CD4-positive, alpha-beta T cell (primary cell): ENCODE measurements around the gene ST3GAL3. TPM values are rescaled to one million over a fixed set of nuclear protein-coding genes. Genes with fewer than 3 reads are reported as not detected.
"Not testable (repeated sequence)": the region's sequence is repeated elsewhere in the genome, so short reads cannot be mapped to it uniquely, and the experiment has no call there.

Experiments used
- ATAC-seq: fragments of 200-7000 bp; cut with Tn5 transposase; one replicate; pipeline ENCODE4 v1.10.0; 2022; ENCODE audit warnings: mild to moderate bottlenecking; ENCODE audit not compliant: poor library complexity
- CTCF ChIA-PET: fragments of 350-600 bp; sonication (Branson Sonifier 250); formaldehyde crosslinking; loops from one replicate; lab custom pipeline; 2021; ENCODE audit warnings: antibody characterized with exemption, inconsistent platforms; lab: Charles Lee
- POLR2A ChIA-PET: fragments of 350-600 bp; sonication (Branson Sonifier 250); formaldehyde crosslinking; loops from one replicate; lab custom pipeline; 2021; ENCODE audit warnings: antibody characterized with exemption, inconsistent platforms; lab: Charles Lee
- DNase-seq, 14 experiments: peaks; one replicate each; pipeline ENCODE4 v3.0.0-alpha.2; 2013 to 2020; ENCODE audit warnings: mixed read lengths in 2 of 14
- H3K27ac ChIP-seq, 2 donors: one replicate each; pipeline versions ENCODE4 v1.5.1 to v1.7.0; 2013; ENCODE audit warnings: low read length in 2 of 2, low read depth in 1 of 2, mild to moderate bottlenecking in 1 of 2
- H3K27me3 ChIP-seq, 2 experiments: 1 replicate in 1 of 2; 2 replicates in 1 of 2; pipeline versions ENCODE4 v1.6.1 to v1.7.0; 2013; ENCODE audit warnings: low read length in 2 of 2, control low read depth in 1 of 2, mild to moderate bottlenecking in 1 of 2, moderate library complexity in 1 of 2; ENCODE audit not compliant: insufficient read depth in 2 of 2, control insufficient read depth in 1 of 2
- H3K36me3 ChIP-seq: one replicate; pipeline ENCODE4 v1.6.1; 2013; ENCODE audit warnings: low read length, control low read depth; ENCODE audit not compliant: insufficient read depth
- H3K4me1 ChIP-seq: one replicate; pipeline ENCODE4 v1.6.1; 2013; ENCODE audit warnings: low read length, control low read depth; ENCODE audit not compliant: insufficient read depth
- H3K4me3 ChIP-seq: one replicate; pipeline ENCODE4 v1.5.1; 2013; ENCODE audit warnings: mild to moderate bottlenecking, low read length, moderate library complexity
- H3K9me3 ChIP-seq, 2 experiments: 1 replicate in 1 of 2; 2 replicates in 1 of 2; pipeline versions ENCODE4 v1.6.1 to v1.7.0; 2013; ENCODE audit warnings: low read length in 2 of 2, mild to moderate bottlenecking in 2 of 2, control low read depth in 1 of 2, moderate library complexity in 1 of 2; ENCODE audit not compliant: control insufficient read depth in 1 of 2, insufficient read depth in 1 of 2
- H3K27ac Mint-ChIP-seq: one replicate; pipeline ENCODE4 v1.8.0; 2020; ENCODE audit warnings: mixed read lengths
- H3K27me3 Mint-ChIP-seq: one replicate; pipeline ENCODE4 v1.8.0; 2021; ENCODE audit warnings: mixed read lengths
- H3K36me3 Mint-ChIP-seq: one replicate; pipeline ENCODE4 v1.8.0; 2021; ENCODE audit warnings: low read depth, mixed read lengths
- H3K4me1 Mint-ChIP-seq: one replicate; pipeline ENCODE4 v1.8.0; 2021; ENCODE audit warnings: low read depth, mixed read lengths
- H3K4me3 Mint-ChIP-seq: one replicate; pipeline ENCODE4 v1.8.0; 2020; ENCODE audit warnings: mild to moderate bottlenecking, mixed read lengths
- H3K9me3 Mint-ChIP-seq: one replicate; pipeline ENCODE4 v1.8.0; 2020; ENCODE audit warnings: mixed read lengths
- intact Hi-C, 2 experiments: fragments of 100-400 bp; cut with DNase I in 1 of 2; cut with micrococcal nuclease in 1 of 2; formaldehyde crosslinking; loops; one replicate each; pipeline versions ENCODE4 v1.15.1 to v1.9.0; 2023 to 2025; cut with DNase I, micrococcal nuclease
- total RNA-seq, 174 experiments: library from RNA in 2 of 174; stranded (reverse) in 2 of 174; gene quantifications; one replicate each; pipeline ENCODE4 v1.2.3 and lab custom pipeline; 2021 to 2026
- TF ChIP-seq, protein P1 (sequence below): fragments of 200-600 bp; IDR thresholded peaks from one replicate; pipeline ENCODE4 v1.8.0; 2022; ENCODE audit warnings: antibody characterized with exemption, mild to moderate bottlenecking

Gene ST3GAL3
- total RNA-seq, 2 experiments from 2014 or later = 17.6 to 20.5 TPM

DNA sequence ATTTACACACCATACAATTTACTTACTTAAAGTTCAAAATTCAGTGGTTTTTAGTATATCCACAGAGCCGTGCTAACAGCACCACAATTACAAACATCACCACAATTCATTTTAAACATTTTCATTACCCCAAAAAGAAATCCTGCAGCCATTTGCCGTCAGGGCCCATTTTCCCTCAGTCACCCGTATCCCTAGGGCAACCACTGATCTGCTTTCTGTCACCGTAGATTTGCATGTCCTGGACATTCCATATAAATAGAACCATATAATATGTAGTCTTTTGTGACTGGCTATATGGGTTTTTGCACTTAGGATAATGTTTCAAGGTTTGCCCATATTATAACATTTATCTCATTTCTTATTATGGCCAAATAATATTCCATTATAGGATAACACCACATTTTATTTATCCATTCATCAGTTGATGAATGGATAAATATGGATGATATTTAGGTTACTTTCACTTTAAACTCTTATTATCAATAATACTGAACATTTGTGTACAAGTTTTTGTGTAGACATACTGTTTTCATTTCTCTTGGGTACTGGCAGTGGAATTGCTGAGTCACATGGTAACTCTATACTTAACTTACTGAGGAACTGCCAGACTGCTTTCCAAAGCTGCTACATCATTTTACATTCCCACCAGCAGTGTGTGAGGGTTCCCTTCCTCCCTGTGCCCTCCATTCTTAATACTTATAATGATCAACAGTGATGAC, 68.9 kb downstream of the ST3GAL3 start:
- H3K9me3 Mint-ChIP-seq = peaks cover 11% of the 10 kb centered on the region
- no peaks in the 10 kb centered on the region for H3K4me1 Mint-ChIP-seq

DNA sequence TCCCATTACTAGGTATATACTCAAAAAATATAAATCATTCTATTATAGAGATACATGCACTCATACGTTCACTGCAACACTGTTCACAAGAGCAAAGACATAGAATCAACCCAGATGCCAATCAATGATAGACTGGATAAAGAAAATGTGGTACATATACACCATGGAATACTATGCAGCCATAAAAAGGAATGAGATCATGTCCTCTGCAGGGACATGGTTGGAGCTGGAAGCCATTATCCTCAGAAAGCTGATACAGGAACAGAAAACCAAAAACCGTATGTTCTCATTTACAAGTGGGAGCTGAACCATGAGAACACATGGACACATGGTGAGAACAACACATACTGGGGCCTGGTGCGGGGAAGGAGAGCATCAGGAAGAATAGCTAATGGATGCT, 70.6 kb downstream of the ST3GAL3 start:
- POLR2A ChIA-PET, H3K27ac ChIP-seq, H3K27ac Mint-ChIP-seq, H3K27me3 Mint-ChIP-seq, H3K4me1 Mint-ChIP-seq, H3K27me3 ChIP-seq, H3K4me1 ChIP-seq, H3K4me3 ChIP-seq, ATAC-seq, H3K4me3 Mint-ChIP-seq, DNase-seq, H3K36me3 ChIP-seq, CTCF ChIA-PET, intact Hi-C loops: not testable (repeated sequence)
- peaks cover 11% of the 10 kb centered on the region for H3K9me3 Mint-ChIP-seq
- H3K36me3 Mint-ChIP-seq = peaks cover 84% of the 10 kb centered on the region
- H3K9me3 ChIP-seq = peaks cover 8 to 16% of the 10 kb centered on the region in 2 experiments

More for the DNA sequence above, 68.9 kb downstream of the ST3GAL3 start:
- Histone ChIP-seq H3K36me3 (peaks cover 5% of the 10 kb centered on the region), H3K4me3 (no peak overlapping the region), H3K27ac (no peak overlapping the region), H3K27me3 (no peaks in the 10 kb centered on the region), H3K4me1 (no peaks in the 10 kb centered on the region), H3K9me3 (peaks cover 8 to 16% of the 10 kb centered on the region in 2 experiments)
- no peak overlapping the region for H3K4me3 Mint-ChIP-seq
- no peak for ATAC-seq
- H3K36me3 Mint-ChIP-seq = peaks cover 76% of the 10 kb centered on the region
- intact Hi-C loops = no loop called here
- H3K27ac Mint-ChIP-seq = no peak overlapping the region
- POLR2A ChIA-PET = no interaction called here
- CTCF ChIA-PET = no interaction called here
- no peaks in the 10 kb centered on the region for H3K27me3 Mint-ChIP-seq
- TF ChIP-seq, protein P1, sequence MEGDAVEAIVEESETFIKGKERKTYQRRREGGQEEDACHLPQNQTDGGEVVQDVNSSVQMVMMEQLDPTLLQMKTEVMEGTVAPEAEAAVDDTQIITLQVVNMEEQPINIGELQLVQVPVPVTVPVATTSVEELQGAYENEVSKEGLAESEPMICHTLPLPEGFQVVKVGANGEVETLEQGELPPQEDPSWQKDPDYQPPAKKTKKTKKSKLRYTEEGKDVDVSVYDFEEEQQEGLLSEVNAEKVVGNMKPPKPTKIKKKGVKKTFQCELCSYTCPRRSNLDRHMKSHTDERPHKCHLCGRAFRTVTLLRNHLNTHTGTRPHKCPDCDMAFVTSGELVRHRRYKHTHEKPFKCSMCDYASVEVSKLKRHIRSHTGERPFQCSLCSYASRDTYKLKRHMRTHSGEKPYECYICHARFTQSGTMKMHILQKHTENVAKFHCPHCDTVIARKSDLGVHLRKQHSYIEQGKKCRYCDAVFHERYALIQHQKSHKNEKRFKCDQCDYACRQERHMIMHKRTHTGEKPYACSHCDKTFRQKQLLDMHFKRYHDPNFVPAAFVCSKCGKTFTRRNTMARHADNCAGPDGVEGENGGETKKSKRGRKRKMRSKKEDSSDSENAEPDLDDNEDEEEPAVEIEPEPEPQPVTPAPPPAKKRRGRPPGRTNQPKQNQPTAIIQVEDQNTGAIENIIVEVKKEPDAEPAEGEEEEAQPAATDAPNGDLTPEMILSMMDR = no peak
- no peak for DNase-seq

DNA sequence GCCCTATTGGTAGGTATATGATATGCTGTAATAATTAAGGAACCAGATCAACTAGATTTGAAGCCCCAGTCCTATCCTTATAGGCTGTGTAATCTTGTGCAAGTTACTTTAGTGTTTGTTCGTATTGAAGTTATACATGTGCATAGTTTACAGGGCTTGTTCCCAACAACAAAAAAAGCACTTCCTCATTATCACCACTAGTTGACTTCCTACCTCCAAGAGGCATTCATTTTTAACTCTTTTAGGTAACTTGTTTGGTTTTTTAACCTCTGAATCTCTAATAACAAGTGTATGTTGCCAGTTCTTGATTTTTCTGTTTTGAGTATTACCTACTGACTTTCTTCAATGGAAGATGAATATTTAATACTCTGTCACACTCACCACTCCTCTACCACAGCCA, 71.9 kb downstream of the ST3GAL3 start:
- H3K27me3 Mint-ChIP-seq = no peaks in the 10 kb centered on the region
- Histone ChIP-seq H3K9me3 (peaks cover 8 to 16% of the 10 kb centered on the region in 2 experiments), H3K36me3 (no peaks in the 10 kb centered on the region), H3K27me3 (no peaks in the 10 kb centered on the region), H3K27ac (no peak overlapping the region), H3K4me1 (no peaks in the 10 kb centered on the region), H3K4me3 (no peak overlapping the region)
- intact Hi-C loops = no loop called here
- H3K4me3 Mint-ChIP-seq = no peak overlapping the region
- no peak overlapping the region for H3K27ac Mint-ChIP-seq
- H3K9me3 Mint-ChIP-seq = peaks cover 11% of the 10 kb centered on the region
- H3K36me3 Mint-ChIP-seq = peaks cover 74% of the 10 kb centered on the region
- TF ChIP-seq, protein P1 = no peak
- no peak for DNase-seq
- ATAC-seq = no peak
- ChIA-PET POLR2A (no interaction called here), CTCF (no interaction called here)
- H3K4me1 Mint-ChIP-seq = no peaks in the 10 kb centered on the region
